ENCODE data around the gene SNRNP25.

GRCh38 chr16:47234-47633 lies 6.4 kb upstream of the SNRNP25 start:
- no peak for TF ChIP-seq CTCF (IDR thresholded peaks at IDR 0.05)
- no peak for TF ChIP-seq POLR2A (IDR thresholded peaks at IDR 0.05)
- no peak for TF ChIP-seq EP300 (IDR thresholded peaks at IDR 0.05)
- TF ChIP-seq POLR2AphosphoS5 (IDR thresholded peaks at IDR 0.05): no peak
